HCT116 (cell line): Measurements from ENCODE around the gene NID2. TPM values are rescaled to one million over a fixed set of nuclear protein-coding genes. Genes with fewer than 3 reads are reported as not detected.

ENCODE experiments used
- ATAC-seq: fragments of 200-7000 bp; cut with Tn5 transposase; 2 replicates; pipeline ENCODE4 v1.9.1; 2020; ENCODE audit warnings: mild to moderate bottlenecking, moderate library complexity
- BruUV-seq: library from RNA; stranded (reverse); fragments of 400-500 nt; replicated peaks from 2 replicates; lab custom pipeline; 2021; lab: Mats Ljungman, UMichigan
- CTCF ChIA-PET: fragments of 300-600 bp; sonication (Branson Sonifier 250); formaldehyde crosslinking; loops from one replicate; lab custom pipeline; 2021; ENCODE audit warnings: antibody characterized with exemption; lab: Charles Lee
- POLR2A ChIA-PET: fragments of 300-600, 350-600 bp; sonication (Branson Sonifier 250); formaldehyde crosslinking; loops from one replicate; lab custom pipeline; 2021; ENCODE audit warnings: antibody characterized with exemption; lab: Charles Lee
- RAD21 ChIA-PET, 2 experiments: fragments of 300-600 bp; sonication (Branson Sonifier 250); formaldehyde crosslinking; loops; one replicate each; lab custom pipeline; 2023; ENCODE audit warnings: low total read pairs in 2 of 2; ENCODE audit not compliant: uncharacterized antibody in 2 of 2, unreplicated experiment in 2 of 2, low non-redundant PET in 1 of 2; lab: Charles Lee
- DNase-seq: peaks from one replicate; pipeline ENCODE4 v3.0.0-alpha.2; 2010; ENCODE audit warnings: low read depth, low spot score
- H2AFZ ChIP-seq: fragments of 200-600 bp; shearing (Covaris generic), sonication (generic); 2 replicates; pipeline ENCODE4 v1.6.1; 2017; ENCODE audit warnings: low read depth, mixed run types, mixed read lengths, antibody characterized with exemption, low read length; ENCODE audit not compliant: poor library complexity, severe bottlenecking
- H3K27ac ChIP-seq: 2 replicates; pipeline ENCODE4 v1.5.1; 2012; ENCODE audit warnings: low read depth, low read length
- H3K27me3 ChIP-seq: fragments of 200-600 bp; sonication (generic); 2 replicates; pipeline ENCODE4 v1.6.1; 2016; ENCODE audit warnings: mixed run types, low read length, mixed read lengths; ENCODE audit not compliant: insufficient read depth
- H3K36me3 ChIP-seq, 2 experiments: fragments of 200-500 bp in 1 of 2; fragments of 200-600 bp in 1 of 2; sonication (Bioruptor generic) in 1 of 2; sonication (generic) in 1 of 2; 2 replicates each; pipeline versions ENCODE4 v1.5.1 to v1.6.1; 2014 to 2016; ENCODE audit warnings: low read length in 2 of 2, inconsistent platforms in 1 of 2, mixed read lengths in 1 of 2, mixed run types in 1 of 2; ENCODE audit not compliant: insufficient read depth in 2 of 2, control insufficient read depth in 1 of 2
- H3K4me1 ChIP-seq, 2 experiments: fragments of 200-600 bp in 1 of 2; sonication (generic) in 1 of 2; 2 replicates each; pipeline versions ENCODE4 v1.5.1 to v1.6.1; 2012 to 2017; ENCODE audit warnings: low read length in 2 of 2, inconsistent platforms in 1 of 2, mild to moderate bottlenecking in 1 of 2, mixed read lengths in 1 of 2, mixed run types in 1 of 2, moderate library complexity in 1 of 2; ENCODE audit not compliant: insufficient read depth in 2 of 2, control insufficient read depth in 1 of 2
- H3K4me2 ChIP-seq: fragments of 200-600 bp; sonication (generic); 2 replicates; pipeline ENCODE4 v1.6.1; 2017; ENCODE audit warnings: mixed run types, low read length, mixed read lengths
- H3K4me3 ChIP-seq, 2 experiments: fragments of 200-600 bp in 1 of 2; sonication (generic) in 1 of 2; replicated peaks in 1 of 2; 2 replicates each; pipeline ENCODE4 v1.5.1; 2011 to 2016; ENCODE audit warnings: low read length in 2 of 2, control low read depth in 1 of 2, low read depth in 1 of 2, mild to moderate bottlenecking in 1 of 2, mixed read lengths in 1 of 2, mixed run types in 1 of 2
- H3K79me2 ChIP-seq: fragments of 200-600 bp; sonication (generic); 2 replicates; pipeline ENCODE4 v1.6.1; 2017; ENCODE audit warnings: mild to moderate bottlenecking, mixed run types, low read length, moderate library complexity, mixed read lengths; ENCODE audit not compliant: insufficient read depth
- H3K9ac ChIP-seq: fragments of 200-600 bp; sonication (generic); 2 replicates; pipeline ENCODE4 v1.6.1; 2016; ENCODE audit warnings: low read length, mixed read lengths
- H3K9me2 ChIP-seq: fragments of 200-600 bp; sonication (generic), shearing (Covaris generic); 2 replicates; pipeline ENCODE4 v1.6.1; 2017; ENCODE audit warnings: mixed run types, mild to moderate bottlenecking, moderate library complexity; ENCODE audit not compliant: insufficient read depth
- H3K9me3 ChIP-seq, 2 experiments: fragments of 200-500 bp in 1 of 2; fragments of 200-600 bp in 1 of 2; sonication (Bioruptor generic) in 1 of 2; sonication (generic) in 1 of 2; 2 replicates each; pipeline ENCODE4 v1.6.1; 2014 to 2017; ENCODE audit warnings: low read length in 2 of 2, mixed read lengths in 2 of 2, inconsistent platforms in 1 of 2, low read depth in 1 of 2, mild to moderate bottlenecking in 1 of 2, mixed run types in 1 of 2, moderate library complexity in 1 of 2; ENCODE audit not compliant: control insufficient read depth in 1 of 2, insufficient read depth in 1 of 2
- H4K20me1 ChIP-seq: fragments of 200-600 bp; sonication (generic), shearing (Covaris generic); 2 replicates; pipeline ENCODE4 v1.6.1; 2017; ENCODE audit warnings: mixed run types, mild to moderate bottlenecking, moderate library complexity; ENCODE audit not compliant: insufficient read depth
- CEBPB ChIP-seq: IDR thresholded peaks from 2 replicates; pipeline ENCODE4 v1.6.1; 2012; ENCODE audit warnings: low read depth
- EGR1 ChIP-seq: IDR thresholded peaks from 2 replicates; pipeline ENCODE4 v1.6.1; 2012; ENCODE audit warnings: low read depth
- ELF1 ChIP-seq: IDR thresholded peaks from 2 replicates; pipeline ENCODE4 v1.6.1; 2012; ENCODE audit warnings: low read depth, borderline replicate concordance
- EZH2 ChIP-seq: fragments of 200-600 bp; sonication (generic); IDR thresholded peaks from 2 replicates; pipeline ENCODE4 v1.6.1; 2017; ENCODE audit warnings: antibody characterized with exemption, mixed run types
- EZH2phosphoT487 ChIP-seq: fragments of 200-600 bp; IDR thresholded peaks from 2 replicates; pipeline ENCODE4 v1.6.1; 2018; ENCODE audit warnings: antibody characterized with exemption, borderline replicate concordance
- JUND ChIP-seq: IDR thresholded peaks from 2 replicates; pipeline ENCODE4 v1.6.1; 2012
- POLR2A ChIP-seq: IDR thresholded peaks from 2 replicates; pipeline ENCODE4 v1.7.0; 2011; ENCODE audit warnings: borderline replicate concordance; ENCODE audit not compliant: insufficient read depth, insufficient read length; ENCODE audit errors: extremely low read depth
- POLR2AphosphoS5 ChIP-seq: IDR thresholded peaks from 2 replicates; pipeline ENCODE4 v1.6.1; 2011; ENCODE audit warnings: mild to moderate bottlenecking, low read depth, low read length, moderate library complexity
- RAD21 ChIP-seq: IDR thresholded peaks from 2 replicates; pipeline ENCODE4 v1.6.1; 2012; ENCODE audit warnings: low read depth, mild to moderate bottlenecking
- SIN3A ChIP-seq: IDR thresholded peaks from 2 replicates; pipeline ENCODE4 v1.6.1; 2012; ENCODE audit warnings: low read depth
- SRF ChIP-seq: IDR thresholded peaks from 2 replicates; pipeline ENCODE4 v1.6.1; 2012; ENCODE audit warnings: low read depth
- TCF7L2 ChIP-seq: IDR thresholded peaks from 2 replicates; pipeline ENCODE4 v1.7.0; 2011; ENCODE audit warnings: borderline replicate concordance, inconsistent platforms; ENCODE audit not compliant: insufficient read depth, insufficient read length; ENCODE audit errors: extremely low read depth
- YY1 ChIP-seq: IDR thresholded peaks from 2 replicates; pipeline ENCODE4 v1.6.1; 2011; ENCODE audit warnings: low read length, low read depth, moderate library complexity, mild to moderate bottlenecking; ENCODE audit not compliant: insufficient replicate concordance; ENCODE audit errors: extremely low read depth
- ZFX ChIP-seq: fragments of 450-650 bp; IDR thresholded peaks from 2 replicates; pipeline ENCODE4 v1.6.1; 2017
- intact Hi-C: fragments of 100-400 bp; cut with micrococcal nuclease; formaldehyde crosslinking; loops from 2 replicates; pipeline ENCODE4 v1.10.0; 2022
- total RNA-seq: library from RNA; stranded (reverse); gene quantifications from one replicate; pipeline ENCODE4 v1.2.1, GENCODE V29; 2021; ENCODE audit not compliant: unreplicated experiment
- TF ChIP-seq, protein P1 (sequence below): IDR thresholded peaks from 2 replicates; pipeline ENCODE4 v1.6.1; 2012; ENCODE audit warnings: low read depth
- TF ChIP-seq, protein P2 (sequence below): IDR thresholded peaks from 2 replicates; pipeline ENCODE4 v1.6.1; 2012
- TF ChIP-seq, protein P3 (sequence below): IDR thresholded peaks from 2 replicates; pipeline ENCODE4 v1.6.1; 2012
- TF ChIP-seq, protein P4 (sequence below): IDR thresholded peaks from 2 replicates; pipeline ENCODE4 v1.6.1; 2011; ENCODE audit warnings: mild to moderate bottlenecking, low read length, moderate library complexity; ENCODE audit not compliant: insufficient replicate concordance; ENCODE audit errors: extremely low read depth
- TF ChIP-seq, protein P5 (sequence below), 3 experiments: fragments of 200-600 bp in 1 of 3; sonication (generic) in 1 of 3; IDR thresholded peaks in 2 of 3; conservative IDR thresholded peaks in 1 of 3; 2 replicates each; pipeline ENCODE4 v1.5.1; 2012 to 2017; ENCODE audit warnings: low read depth in 2 of 3, low read length in 2 of 3, antibody characterized with exemption in 1 of 3, borderline replicate concordance in 1 of 3, control low read depth in 1 of 3, mild to moderate bottlenecking in 1 of 3, mixed read lengths in 1 of 3, mixed run types in 1 of 3, moderate library complexity in 1 of 3; ENCODE audit not compliant: insufficient read depth in 1 of 3

The NID2 gene
- total RNA-seq, 1 experiment from 2014 or later = 0.84 TPM

DNA sequence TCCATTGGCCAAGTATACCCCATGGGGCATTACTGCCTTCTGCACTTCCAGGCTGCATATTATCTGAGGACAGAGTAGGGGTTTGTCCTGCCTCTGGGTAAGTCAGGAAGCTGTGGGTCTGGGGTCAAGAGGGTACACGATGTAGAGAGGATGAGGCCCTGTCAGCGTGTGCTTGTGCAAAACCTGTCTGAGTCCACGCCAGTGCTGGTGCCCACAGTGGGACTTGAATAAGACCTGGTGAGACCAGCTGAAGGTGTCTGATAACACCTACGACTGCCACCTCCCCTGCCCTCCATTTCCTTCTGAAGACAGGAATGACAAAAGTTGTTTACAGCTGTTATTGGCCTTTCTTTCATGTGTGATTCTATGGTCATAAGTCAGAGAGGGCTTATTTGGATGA is 22.1 kb upstream of the NID2 start:
- H3K79me2 ChIP-seq = no peaks in the 10 kb centered on the region
- H3K4me2 ChIP-seq = no peak overlapping the region
- TF ChIP-seq, protein P1, sequence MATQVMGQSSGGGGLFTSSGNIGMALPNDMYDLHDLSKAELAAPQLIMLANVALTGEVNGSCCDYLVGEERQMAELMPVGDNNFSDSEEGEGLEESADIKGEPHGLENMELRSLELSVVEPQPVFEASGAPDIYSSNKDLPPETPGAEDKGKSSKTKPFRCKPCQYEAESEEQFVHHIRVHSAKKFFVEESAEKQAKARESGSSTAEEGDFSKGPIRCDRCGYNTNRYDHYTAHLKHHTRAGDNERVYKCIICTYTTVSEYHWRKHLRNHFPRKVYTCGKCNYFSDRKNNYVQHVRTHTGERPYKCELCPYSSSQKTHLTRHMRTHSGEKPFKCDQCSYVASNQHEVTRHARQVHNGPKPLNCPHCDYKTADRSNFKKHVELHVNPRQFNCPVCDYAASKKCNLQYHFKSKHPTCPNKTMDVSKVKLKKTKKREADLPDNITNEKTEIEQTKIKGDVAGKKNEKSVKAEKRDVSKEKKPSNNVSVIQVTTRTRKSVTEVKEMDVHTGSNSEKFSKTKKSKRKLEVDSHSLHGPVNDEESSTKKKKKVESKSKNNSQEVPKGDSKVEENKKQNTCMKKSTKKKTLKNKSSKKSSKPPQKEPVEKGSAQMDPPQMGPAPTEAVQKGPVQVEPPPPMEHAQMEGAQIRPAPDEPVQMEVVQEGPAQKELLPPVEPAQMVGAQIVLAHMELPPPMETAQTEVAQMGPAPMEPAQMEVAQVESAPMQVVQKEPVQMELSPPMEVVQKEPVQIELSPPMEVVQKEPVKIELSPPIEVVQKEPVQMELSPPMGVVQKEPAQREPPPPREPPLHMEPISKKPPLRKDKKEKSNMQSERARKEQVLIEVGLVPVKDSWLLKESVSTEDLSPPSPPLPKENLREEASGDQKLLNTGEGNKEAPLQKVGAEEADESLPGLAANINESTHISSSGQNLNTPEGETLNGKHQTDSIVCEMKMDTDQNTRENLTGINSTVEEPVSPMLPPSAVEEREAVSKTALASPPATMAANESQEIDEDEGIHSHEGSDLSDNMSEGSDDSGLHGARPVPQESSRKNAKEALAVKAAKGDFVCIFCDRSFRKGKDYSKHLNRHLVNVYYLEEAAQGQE = no peak
- TF ChIP-seq, protein P2, sequence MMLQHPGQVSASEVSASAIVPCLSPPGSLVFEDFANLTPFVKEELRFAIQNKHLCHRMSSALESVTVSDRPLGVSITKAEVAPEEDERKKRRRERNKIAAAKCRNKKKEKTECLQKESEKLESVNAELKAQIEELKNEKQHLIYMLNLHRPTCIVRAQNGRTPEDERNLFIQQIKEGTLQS = no peak
- no peak for TF ChIP-seq SRF
- no peak for TF ChIP-seq ZFX
- TF ChIP-seq SIN3A = no peak
- TF ChIP-seq YY1 = no peak
- TF ChIP-seq, protein P3, sequence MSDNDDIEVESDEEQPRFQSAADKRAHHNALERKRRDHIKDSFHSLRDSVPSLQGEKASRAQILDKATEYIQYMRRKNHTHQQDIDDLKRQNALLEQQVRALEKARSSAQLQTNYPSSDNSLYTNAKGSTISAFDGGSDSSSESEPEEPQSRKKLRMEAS = no peak
- TF ChIP-seq EZH2 = no peak
- TF ChIP-seq, protein P4, sequence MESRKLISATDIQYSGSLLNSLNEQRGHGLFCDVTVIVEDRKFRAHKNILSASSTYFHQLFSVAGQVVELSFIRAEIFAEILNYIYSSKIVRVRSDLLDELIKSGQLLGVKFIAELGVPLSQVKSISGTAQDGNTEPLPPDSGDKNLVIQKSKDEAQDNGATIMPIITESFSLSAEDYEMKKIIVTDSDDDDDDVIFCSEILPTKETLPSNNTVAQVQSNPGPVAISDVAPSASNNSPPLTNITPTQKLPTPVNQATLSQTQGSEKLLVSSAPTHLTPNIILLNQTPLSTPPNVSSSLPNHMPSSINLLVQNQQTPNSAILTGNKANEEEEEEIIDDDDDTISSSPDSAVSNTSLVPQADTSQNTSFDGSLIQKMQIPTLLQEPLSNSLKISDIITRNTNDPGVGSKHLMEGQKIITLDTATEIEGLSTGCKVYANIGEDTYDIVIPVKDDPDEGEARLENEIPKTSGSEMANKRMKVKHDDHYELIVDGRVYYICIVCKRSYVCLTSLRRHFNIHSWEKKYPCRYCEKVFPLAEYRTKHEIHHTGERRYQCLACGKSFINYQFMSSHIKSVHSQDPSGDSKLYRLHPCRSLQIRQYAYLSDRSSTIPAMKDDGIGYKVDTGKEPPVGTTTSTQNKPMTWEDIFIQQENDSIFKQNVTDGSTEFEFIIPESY = no peak
- no peak for TF ChIP-seq RAD21
- TF ChIP-seq, protein P5, sequence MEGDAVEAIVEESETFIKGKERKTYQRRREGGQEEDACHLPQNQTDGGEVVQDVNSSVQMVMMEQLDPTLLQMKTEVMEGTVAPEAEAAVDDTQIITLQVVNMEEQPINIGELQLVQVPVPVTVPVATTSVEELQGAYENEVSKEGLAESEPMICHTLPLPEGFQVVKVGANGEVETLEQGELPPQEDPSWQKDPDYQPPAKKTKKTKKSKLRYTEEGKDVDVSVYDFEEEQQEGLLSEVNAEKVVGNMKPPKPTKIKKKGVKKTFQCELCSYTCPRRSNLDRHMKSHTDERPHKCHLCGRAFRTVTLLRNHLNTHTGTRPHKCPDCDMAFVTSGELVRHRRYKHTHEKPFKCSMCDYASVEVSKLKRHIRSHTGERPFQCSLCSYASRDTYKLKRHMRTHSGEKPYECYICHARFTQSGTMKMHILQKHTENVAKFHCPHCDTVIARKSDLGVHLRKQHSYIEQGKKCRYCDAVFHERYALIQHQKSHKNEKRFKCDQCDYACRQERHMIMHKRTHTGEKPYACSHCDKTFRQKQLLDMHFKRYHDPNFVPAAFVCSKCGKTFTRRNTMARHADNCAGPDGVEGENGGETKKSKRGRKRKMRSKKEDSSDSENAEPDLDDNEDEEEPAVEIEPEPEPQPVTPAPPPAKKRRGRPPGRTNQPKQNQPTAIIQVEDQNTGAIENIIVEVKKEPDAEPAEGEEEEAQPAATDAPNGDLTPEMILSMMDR (IDR thresholded peaks at IDR 0.05 in 2 of 3, conservative IDR thresholded peaks at IDR 0.05 in 1 of 3; ENCODE audit: borderline replicate concordance in 1 of 3, insufficient read depth in 1 of 3, low read depth in 2 of 3, low read length in 2 of 3) = no peak
- no peak for TF ChIP-seq EGR1
- no peak for TF ChIP-seq ELF1
- TF ChIP-seq POLR2AphosphoS5 = no peak
- no peak for TF ChIP-seq POLR2A
- TF ChIP-seq JUND = no peak
- no peak for TF ChIP-seq EZH2phosphoT487
- no peak for TF ChIP-seq TCF7L2
- TF ChIP-seq CEBPB = no peak
- DNase-seq (no peak), ATAC-seq (no peak)
- no peaks in the 10 kb centered on the region for H3K9me2 ChIP-seq
- no peaks in the 10 kb centered on the region for H3K36me3 ChIP-seq
- ChIA-PET RAD21 (no interaction called here), POLR2A (no interaction called here), CTCF (no interaction called here)
- H2AFZ ChIP-seq = no peak overlapping the region
- no peak overlapping the region for H3K9ac ChIP-seq
- H4K20me1 ChIP-seq = no peaks in the 10 kb centered on the region
- BruUV-seq = no TSS peak
- H3K4me1 ChIP-seq = no peaks in the 10 kb centered on the region
- intact Hi-C loops = no loop called here
- H3K9me3 ChIP-seq = no peaks in the 10 kb centered on the region
- no peak overlapping the region for H3K4me3 ChIP-seq
- peaks cover 6% of the 10 kb centered on the region; the same call in 1 of the 2 replicates for H3K27me3 ChIP-seq
- no peak overlapping the region for H3K27ac ChIP-seq
